HS-27A (cell line): ENCODE data around the gene TRIM39.
"Not testable (repeated sequence)": the region's sequence is repeated elsewhere in the genome, so short reads cannot be mapped to it uniquely, and the experiment has no call there.

Source experiments
- DNase-seq: peaks from one replicate; pipeline ENCODE4 v3.0.0-alpha.2; 2012; ENCODE audit warnings: low read depth, missing footprints

TRIM39 gene

DNA sequence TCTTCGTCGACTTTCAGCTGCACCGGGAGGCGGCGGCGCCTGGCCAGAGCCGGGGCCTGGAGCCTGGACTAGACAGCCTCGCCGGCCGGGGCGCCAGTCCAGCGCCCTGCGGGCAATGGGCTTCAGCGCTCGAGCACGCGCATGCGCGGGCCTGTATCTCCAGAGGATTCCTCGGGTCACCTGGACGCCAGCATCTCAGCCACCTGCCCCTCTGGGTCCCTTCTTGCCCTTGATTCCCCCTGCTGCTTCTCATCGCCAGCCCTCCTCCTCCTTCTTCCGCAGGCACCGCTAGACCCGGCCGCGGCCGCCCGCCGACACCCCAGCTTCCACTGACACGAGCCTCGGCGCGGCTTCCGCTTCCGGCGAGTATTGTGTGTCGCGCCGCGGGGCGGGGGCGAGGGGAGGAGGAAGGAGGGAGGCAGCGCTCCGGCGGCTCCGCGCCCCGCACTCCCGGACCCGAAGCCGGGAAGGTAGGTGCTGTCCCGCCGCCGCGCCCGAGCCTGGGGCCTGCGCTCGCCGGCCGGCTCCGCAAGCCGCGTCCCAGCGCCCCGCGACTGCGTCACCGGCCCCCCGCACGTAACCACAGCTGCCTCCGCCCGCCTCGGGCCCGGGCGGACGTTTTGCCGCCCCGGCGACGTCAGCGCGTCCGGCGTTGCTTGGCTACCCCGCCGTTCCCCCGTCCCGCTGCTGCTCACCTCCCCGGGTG lies at the start of gene TRIM39:
TSS of gene TRIM39 (plus strand) at position 402 of the 706 bp plus-strand sequence. CDS start 2,391 bp downstream, outside the sequence.
- peak; percentile 56 for DNase-seq

- not testable (repeated sequence) for DNase-seq
Measured at GRCh38 chr6:30280988-30281387, 45.7 kb upstream of the TRIM39 start.

DNA sequence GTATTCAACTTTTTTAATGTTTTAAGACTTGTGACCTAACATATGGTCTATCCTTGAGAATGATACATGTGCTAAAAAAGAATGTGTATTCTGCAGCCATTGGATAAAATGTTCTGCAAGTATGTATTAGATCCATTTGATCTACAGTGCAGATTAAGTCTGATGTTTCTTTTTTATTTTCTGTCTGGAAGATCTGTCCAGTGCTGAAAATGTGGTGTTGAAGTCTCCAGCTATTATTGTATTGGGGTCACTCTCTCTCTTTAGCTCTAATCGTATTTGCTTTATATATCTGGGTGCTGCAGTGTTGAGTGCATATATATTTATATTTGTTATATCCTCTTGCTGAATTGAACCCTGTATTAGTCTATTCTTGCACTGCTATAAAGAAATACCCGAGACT lies 44.2 kb upstream of the TRIM39 start:
- DNase-seq, result no peak

DNA sequence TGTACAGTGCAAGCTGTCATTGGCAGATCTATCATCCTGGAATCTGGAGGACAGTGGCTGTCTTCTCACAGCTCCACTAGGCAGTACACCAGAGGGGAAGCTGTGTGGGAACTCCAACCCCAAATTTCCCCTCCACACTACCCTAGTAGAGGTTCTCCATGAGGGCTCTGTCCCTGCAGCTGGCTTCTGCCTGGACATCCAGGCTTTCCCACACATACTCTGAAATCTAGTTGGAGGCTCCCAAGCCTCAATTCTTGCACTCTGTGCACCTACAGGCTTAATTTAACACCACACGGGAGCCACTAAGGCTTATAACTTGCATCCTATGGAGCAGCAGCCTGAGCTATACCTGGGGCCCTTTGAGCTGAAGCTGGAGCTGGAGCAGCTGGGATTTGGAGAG lies 43.0 kb upstream of the TRIM39 start:
- DNase-seq, result no peak

DNA sequence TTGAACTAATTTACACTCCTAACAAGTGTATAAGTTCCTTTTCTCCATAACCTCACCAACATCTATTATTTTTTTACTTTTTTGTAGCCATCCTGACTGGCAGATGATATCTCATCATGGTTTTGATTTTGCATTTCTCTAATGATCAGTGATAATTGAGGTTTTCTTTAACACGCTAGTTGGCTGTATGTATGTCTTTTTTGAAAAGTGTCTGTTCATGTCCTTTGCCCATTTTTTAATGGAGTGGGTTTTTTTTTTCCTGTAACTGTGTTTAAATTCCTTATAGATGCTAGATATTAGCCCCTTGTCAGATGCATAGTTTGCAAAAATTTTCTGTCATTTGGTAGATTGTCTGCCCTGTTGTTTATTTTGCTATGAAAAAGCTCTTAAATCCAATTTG lies 39.6 kb upstream of the TRIM39 start:
- DNase-seq, result no peak

DNA sequence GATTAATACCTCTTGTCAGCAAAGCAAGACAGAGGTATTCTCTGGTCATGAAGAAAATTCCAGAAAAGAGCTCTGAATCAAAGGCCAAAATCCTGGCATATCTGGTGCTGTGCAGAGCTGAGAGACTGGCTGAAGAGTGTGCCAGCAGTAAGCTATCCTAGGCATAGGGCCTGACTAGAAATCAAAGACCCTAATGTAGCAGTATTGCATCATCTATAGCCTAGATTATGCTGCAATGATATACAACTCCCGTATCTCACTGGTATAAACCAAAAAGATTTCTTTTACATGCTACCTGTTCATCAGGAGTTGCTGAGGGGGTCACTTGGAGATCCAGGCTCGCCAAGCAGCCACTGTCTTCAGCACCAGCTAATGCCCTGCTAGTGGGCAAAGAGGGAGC lies 30.9 kb upstream of the TRIM39 start:
- DNase-seq, result no peak

- no peak for DNase-seq
Measured at GRCh38 chr6:30304002-30304401, 22.7 kb upstream of the TRIM39 start.

DNA sequence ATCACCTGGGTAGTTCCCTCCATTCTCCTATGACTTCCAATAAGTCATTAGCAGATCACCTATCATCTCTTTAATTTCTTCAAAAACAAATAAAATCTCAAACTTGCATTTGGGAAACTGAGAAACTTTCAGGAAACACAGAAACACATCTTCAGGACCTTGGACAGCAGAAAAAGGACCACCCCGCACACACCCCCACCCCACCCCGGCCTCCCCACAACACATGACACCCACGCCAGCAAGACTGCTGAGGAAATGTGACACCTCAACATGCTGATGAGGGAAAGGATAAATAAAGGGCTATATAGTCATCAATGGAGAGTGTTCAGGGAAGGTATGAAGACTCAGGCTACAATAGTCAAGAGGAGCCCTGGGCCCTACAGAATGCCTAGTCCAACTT lies 15.6 kb upstream of the TRIM39 start:
- no peak for DNase-seq

- DNase-seq, result no peak
Measured at GRCh38 chr6:30311671-30312070, 15.1 kb upstream of the TRIM39 start.

- DNase-seq, result no peak
Measured at GRCh38 chr6:30312266-30312665, 14.5 kb upstream of the TRIM39 start.

DNA sequence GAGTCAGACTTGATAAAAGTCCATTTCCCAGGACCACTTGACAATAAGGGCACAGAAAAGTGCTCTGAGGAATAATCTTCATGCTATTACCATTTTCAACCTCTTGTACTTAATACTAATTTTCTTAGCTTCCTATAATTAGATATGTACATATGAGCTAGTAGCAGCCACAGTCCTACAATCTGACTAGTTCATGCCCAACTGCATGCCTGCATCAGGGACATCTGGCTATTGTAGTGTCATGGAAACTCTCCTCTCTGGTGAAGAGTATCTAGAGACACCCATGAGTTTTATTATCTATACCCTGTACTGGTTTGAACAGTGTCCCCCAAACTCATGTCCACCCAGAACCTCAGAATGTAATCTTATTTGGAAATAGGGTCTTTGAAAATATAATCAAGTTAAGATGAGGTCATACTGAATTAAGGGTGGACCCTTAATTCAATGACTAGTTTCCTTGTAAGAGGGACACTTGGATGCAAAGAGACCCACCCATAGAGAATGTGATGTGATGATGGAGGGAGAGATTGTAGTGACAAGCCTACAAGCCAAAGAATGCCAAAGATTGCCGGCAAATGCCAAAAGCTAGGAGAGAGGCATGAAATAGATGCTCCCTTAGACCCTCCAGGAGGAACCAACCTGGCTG lies 13.9 kb upstream of the TRIM39 start:
- DNase-seq, result no peak

GRCh38 chr6:30315156-30315555 lies 11.6 kb upstream of the TRIM39 start:
- no peak for DNase-seq

DNA sequence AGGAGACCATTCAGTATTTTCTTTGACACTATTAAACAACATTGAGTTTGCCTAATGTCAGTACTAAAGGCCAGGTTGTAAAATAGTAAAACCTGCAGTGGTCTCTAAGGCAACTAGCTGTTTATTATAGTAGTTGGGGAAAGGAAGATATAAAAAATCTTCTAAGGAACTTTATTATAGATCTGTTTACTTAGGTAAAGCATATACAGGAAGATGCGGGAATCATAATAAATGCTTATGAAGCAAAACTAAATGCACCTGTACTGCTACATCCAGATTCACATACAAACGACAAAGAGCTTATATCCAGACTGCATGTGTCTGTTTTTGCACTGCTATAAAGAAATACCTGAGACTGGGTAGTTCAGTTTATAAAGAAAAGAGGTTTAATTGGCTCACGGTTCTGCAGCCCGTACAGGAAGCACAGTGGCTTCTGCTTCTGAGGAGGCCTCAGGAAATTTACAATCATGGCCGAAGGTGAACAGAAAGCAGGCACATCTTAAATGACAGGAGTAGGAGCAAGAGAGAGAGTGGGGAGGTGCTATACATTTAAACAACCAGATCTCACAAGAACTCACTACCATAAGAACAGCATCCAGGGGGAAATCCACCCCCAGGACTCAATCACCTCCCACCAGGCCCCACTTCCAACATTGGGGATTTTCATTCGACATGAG lies 8.7 kb upstream of the TRIM39 start:
- no peak for DNase-seq

- DNase-seq, result no peak
Measured at GRCh38 chr6:30319146-30319835, 7.4 kb upstream of the TRIM39 start.

- DNase-seq, result no peak
Measured at GRCh38 chr6:30321692-30322388, 4.9 kb upstream of the TRIM39 start.

DNA sequence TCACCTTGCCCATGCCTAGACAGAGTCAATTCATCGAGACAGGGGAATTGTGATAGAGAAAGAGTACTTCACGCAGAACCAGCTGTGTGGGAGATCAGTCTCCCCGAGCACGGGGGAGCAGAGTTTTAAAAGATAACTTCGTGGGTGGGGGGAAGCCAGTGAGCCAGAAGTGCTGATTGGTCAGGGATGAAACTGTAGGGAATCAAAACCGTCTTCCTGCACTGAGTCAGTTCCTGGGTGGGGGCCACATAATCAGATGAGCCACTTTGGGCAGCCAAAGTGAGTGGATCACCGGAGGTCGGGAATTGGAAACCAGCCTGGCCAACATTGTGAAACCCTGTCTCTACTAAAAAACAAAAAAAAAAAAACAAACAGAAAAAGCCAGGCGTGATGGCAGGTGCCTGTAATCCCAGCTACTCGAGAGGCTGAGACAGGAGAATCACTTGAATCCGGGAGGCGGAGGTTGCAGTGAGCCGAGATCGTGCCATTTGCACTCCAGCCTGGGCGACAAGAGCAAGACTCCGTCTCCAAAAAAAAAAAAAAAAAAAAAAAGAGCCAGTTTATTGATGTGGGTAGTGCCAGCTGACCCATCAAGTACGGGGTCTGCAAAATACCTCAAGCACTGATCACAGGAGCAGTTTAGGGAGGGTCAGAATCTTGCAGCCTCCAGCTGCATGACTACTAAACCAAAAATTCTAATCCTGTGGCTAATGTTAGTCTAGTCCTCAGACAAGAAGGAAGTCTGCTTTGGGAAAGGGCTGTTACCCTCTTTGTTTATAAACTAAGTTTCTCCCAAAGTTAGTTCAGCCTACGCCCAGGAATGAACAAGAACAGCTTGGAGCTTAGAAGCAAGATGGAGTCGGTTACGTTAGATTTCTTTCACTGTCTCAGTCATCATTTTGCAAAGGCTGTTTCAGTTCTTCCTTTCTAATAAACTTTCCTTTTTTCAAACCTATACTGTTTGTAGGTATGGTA lies 3.9 kb upstream of the TRIM39 start:
- DNase-seq, result peak; percentile 86

DNA sequence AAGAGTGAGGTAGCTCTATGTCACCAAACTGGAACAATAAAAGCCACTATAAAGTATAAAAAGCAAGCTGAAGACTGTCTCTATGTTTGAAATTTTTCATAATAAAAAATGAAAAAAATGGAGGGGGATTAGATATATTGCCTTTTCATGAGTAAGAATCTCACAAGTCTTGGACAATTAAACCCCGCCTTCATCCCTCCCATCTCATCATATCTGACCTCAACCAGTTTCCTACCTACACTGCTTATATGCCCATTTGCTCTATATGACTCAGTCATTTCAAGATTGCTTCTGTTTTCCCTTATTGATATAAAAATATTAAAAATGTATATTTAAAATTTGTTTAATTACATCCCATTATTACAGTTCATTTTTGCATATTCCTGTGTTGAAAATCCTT lies 2.9 kb upstream of the TRIM39 start:
- DNase-seq, result no peak

- DNase-seq, result no peak
Measured at GRCh38 chr6:30325150-30325872, 1.4 kb upstream of the TRIM39 start.

DNA sequence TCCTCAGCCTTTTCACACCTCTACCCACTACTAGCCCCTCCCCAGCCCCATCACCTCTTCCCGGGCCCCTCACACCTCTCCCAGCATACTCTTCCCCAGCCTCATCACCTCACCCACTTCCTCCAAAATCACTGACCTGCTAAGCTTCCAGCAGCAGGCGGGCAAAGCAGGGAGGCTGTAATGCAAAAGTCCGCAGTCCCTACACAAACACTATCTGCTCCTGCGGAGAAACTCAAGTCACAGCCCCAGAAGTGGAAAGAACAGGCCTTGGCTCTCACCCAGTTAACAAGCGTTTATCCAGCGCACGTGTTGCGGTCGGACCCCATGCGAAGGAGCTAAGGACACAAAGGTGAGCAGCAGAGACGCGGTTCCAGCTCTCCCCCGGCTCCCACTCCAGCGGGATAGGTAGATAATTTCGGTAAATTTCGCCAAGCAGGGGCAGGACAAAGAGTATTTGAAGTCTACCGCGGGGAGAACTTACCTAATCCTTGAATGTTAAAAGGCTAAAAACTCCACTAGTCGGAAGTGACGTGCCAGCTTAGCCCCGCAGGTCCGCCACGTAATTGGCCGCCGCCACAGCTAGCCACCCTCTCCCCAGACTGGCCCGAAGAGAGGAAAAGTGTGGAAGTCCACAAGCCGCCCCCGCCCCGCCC lies 728 bp upstream of the TRIM39 start:
- DNase-seq, result peak; percentile 66
